Hepatocyte (in vitro differentiated cells): ENCODE measurements around the gene SDK1.

Experiments used
- CTCF ChIP-seq: fragments of 200-600 bp; sonication (generic); IDR thresholded peaks from 2 replicates; pipeline ENCODE4 v1.5.1; 2016; ENCODE audit warnings: antibody characterized with exemption, mild to moderate bottlenecking; ENCODE audit not compliant: poor library complexity
- EZH2 ChIP-seq: fragments of 200-600 bp; sonication (generic); IDR thresholded peaks from 2 replicates; pipeline ENCODE4 v1.6.1; 2016; ENCODE audit warnings: antibody characterized with exemption, mild to moderate bottlenecking, borderline replicate concordance
- EZH2phosphoT487 ChIP-seq: fragments of 200-600 bp; sonication (generic); IDR thresholded peaks from one replicate; pipeline ENCODE4 v1.6.1; 2018; ENCODE audit warnings: antibody characterized with exemption, mild to moderate bottlenecking, low read depth, moderate library complexity; ENCODE audit not compliant: unreplicated experiment, severe bottlenecking

- no peak for TF ChIP-seq CTCF
- TF ChIP-seq EZH2phosphoT487 = no peak
- TF ChIP-seq EZH2 = no peak
Measured at GRCh38 chr7:4186513-4186780, 885.4 kb downstream of the SDK1 start.
